ENCODE measurements around the gene KMT5B. TPM values are rescaled to one million over a fixed set of nuclear protein-coding genes. Genes with fewer than 3 reads are reported as not detected.

KMT5B gene
- total and polyA plus RNA-seq, 2 of the 13 experiments (the other 11 are each of a cell fraction or from before 2014, with no cell fraction given): 17.6 to 23.7 TPM

- TF ChIP-seq ZSCAN21 (CRISPR knock-in tag; IDR thresholded peaks at IDR 0.05; ENCODE audit: borderline replicate concordance): no peak
- no peak for TF ChIP-seq JUN (CRISPR knock-in tag; IDR thresholded peaks at IDR 0.05)
- no peak for TF ChIP-seq PCBP2 (optimal IDR thresholded peaks at IDR 0.05; ENCODE audit: low read depth, low read length, poor library complexity, severe bottlenecking)
- TF ChIP-seq SIN3B (IDR thresholded peaks at IDR 0.05; ENCODE audit: low read length): no peak
- TF ChIP-seq, protein P1, sequence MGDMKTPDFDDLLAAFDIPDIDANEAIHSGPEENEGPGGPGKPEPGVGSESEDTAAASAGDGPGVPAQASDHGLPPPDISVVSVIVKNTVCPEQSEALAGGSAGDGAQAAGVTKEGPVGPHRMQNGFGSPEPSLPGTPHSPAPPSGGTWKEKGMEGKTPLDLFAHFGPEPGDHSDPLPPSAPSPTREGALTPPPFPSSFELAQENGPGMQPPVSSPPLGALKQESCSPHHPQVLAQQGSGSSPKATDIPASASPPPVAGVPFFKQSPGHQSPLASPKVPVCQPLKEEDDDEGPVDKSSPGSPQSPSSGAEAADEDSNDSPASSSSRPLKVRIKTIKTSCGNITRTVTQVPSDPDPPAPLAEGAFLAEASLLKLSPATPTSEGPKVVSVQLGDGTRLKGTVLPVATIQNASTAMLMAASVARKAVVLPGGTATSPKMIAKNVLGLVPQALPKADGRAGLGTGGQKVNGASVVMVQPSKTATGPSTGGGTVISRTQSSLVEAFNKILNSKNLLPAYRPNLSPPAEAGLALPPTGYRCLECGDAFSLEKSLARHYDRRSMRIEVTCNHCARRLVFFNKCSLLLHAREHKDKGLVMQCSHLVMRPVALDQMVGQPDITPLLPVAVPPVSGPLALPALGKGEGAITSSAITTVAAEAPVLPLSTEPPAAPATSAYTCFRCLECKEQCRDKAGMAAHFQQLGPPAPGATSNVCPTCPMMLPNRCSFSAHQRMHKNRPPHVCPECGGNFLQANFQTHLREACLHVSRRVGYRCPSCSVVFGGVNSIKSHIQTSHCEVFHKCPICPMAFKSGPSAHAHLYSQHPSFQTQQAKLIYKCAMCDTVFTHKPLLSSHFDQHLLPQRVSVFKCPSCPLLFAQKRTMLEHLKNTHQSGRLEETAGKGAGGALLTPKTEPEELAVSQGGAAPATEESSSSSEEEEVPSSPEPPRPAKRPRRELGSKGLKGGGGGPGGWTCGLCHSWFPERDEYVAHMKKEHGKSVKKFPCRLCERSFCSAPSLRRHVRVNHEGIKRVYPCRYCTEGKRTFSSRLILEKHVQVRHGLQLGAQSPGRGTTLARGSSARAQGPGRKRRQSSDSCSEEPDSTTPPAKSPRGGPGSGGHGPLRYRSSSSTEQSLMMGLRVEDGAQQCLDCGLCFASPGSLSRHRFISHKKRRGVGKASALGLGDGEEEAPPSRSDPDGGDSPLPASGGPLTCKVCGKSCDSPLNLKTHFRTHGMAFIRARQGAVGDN (CRISPR knock-in tag; IDR thresholded peaks at IDR 0.05): peak; percentile 37
- TF ChIP-seq THYN1 (CRISPR knock-in tag; IDR thresholded peaks at IDR 0.05; ENCODE audit: borderline replicate concordance, low read depth): no peak
- TF ChIP-seq TEAD3 (CRISPR knock-in tag; optimal IDR thresholded peaks at IDR 0.05; ENCODE audit: borderline replicate concordance): no peak
- TF ChIP-seq GLMP (CRISPR knock-in tag; IDR thresholded peaks at IDR 0.05; ENCODE audit: borderline replicate concordance): no peak
- TF ChIP-seq ZNF598 (CRISPR knock-in tag; IDR thresholded peaks at IDR 0.05; ENCODE audit: borderline replicate concordance): no peak
- TF ChIP-seq ZNF367 (CRISPR knock-in tag; IDR thresholded peaks at IDR 0.05; ENCODE audit: borderline replicate concordance): no peak
- TF ChIP-seq, protein P2, sequence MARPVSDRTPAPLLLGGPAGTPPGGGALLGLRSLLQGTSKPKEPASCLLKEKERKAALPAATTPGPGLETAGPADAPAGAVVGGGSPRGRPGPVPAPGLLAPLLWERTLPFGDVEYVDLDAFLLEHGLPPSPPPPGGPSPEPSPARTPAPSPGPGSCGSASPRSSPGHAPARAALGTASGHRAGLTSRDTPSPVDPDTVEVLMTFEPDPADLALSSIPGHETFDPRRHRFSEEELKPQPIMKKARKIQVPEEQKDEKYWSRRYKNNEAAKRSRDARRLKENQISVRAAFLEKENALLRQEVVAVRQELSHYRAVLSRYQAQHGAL (CRISPR knock-in tag; IDR thresholded peaks at IDR 0.05; ENCODE audit: not compliant biosample characterization): no peak
- no peak for TF ChIP-seq REXO4 (CRISPR knock-in tag; IDR thresholded peaks at IDR 0.05; ENCODE audit: borderline replicate concordance)
- peak; percentile 85 for TF ChIP-seq AGO2 (optimal IDR thresholded peaks at IDR 0.05; ENCODE audit: low read depth, low read length)
- TF ChIP-seq ZBTB38 (CRISPR knock-in tag; IDR thresholded peaks at IDR 0.05): peak; percentile 65; the same call in 1 of the 2 replicates
- peak in 1 of 2 experiments; percentile 59; a peak in 2 of 4 replicates for TF ChIP-seq POLR2A (IDR thresholded peaks at IDR 0.05; ENCODE audit: insufficient read depth in 1 of 2, low read depth in 2 of 2, low read length in 2 of 2)
- peak; percentile 46; the same call in 1 of the 2 replicates for TF ChIP-seq POLR2AphosphoS5 (IDR thresholded peaks at IDR 0.05; ENCODE audit: low read depth, low read length)
- 0 out of 2 replicates have a peak, but pooled peaks have one; percentile 7 for TF ChIP-seq RBFOX2 (IDR thresholded peaks at IDR 0.05; ENCODE audit: low read depth, low read length)
- TF ChIP-seq ZSCAN22 (CRISPR knock-in tag; IDR thresholded peaks at IDR 0.05): no peak
- TF ChIP-seq GFI1 (CRISPR knock-in tag; IDR thresholded peaks at IDR 0.05; ENCODE audit: borderline replicate concordance): no peak
- 0 out of 2 replicates have a peak, but pooled peaks have one; percentile 25 for TF ChIP-seq HNRNPL (IDR thresholded peaks at IDR 0.05; ENCODE audit: low read depth, low read length)
- TF ChIP-seq ZNF10 (CRISPR knock-in tag; IDR thresholded peaks at IDR 0.05; ENCODE audit: borderline replicate concordance, low read depth): no peak
- TF ChIP-seq ZNF317 (CRISPR knock-in tag; IDR thresholded peaks at IDR 0.05): no peak
Observed at GRCh38 chr11:68261749-68262543, 48.9 kb upstream of the KMT5B start (continued).

All from HepG2 (cell line).